T-helper 9 cell (primary cell): ENCODE measurements around the gene PRSS23.
"Not testable (repeated sequence)": the region's sequence is repeated elsewhere in the genome, so short reads cannot be mapped to it uniquely, and the experiment has no call there.

Experiments used
- DNase-seq: peaks from one replicate; pipeline ENCODE4 v3.0.0-alpha.2; 2020
- total RNA-seq, 2 donors: gene quantifications; one replicate each; lab custom pipeline; 2026; lab: John Stamatoyannopoulos, UW

PRSS23 gene
- total RNA-seq, result 0 to 0.14 reads per million in 2 donors

DNA sequence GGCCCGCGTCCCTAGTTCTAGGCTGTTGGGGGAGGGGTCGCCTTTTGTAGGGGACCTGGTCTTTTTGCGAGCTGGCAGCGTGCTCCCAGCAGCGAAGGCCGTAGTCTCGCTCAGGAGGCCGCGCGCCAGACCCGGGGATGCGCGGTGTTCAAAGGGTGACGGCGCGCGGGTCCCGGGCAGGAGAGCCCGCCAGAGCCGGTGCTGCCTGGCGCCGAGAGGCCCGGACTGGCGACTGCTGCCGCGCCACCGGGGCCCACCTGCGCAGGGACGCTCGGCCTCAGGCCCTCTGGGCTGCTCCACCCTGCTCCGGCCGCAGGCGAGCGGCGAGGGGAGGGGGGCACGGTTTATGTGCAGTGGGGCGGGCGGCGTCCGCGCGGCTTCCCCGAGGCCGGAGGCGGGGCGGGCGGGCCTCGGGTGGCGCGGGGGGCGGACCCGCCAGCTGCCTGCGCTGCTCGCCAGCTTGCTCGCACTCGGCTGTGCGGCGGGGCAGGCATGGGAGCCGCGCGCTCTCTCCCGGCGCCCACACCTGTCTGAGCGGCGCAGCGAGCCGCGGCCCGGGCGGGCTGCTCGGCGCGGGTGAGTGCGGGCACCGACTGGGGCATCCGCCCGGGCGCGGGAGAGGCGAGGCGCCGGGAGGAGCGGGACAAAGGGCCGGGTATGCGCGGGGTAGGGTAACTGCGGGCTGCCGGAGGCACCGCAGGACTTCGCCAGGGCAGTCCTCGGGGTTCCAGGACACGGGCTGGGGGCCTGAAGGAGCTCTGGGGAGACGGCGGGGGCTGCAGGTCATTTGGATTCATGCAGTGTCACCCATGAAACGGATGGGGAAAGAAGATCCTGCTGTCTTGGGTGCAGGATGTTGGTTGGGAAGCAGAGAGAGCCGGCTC lies at the start of gene PRSS23:
TSS of gene PRSS23 (plus strand) at position 467 of the 884 bp plus-strand sequence. CDS start 7,102 bp downstream, outside the sequence.
- DNase-seq, result no peak

DNA sequence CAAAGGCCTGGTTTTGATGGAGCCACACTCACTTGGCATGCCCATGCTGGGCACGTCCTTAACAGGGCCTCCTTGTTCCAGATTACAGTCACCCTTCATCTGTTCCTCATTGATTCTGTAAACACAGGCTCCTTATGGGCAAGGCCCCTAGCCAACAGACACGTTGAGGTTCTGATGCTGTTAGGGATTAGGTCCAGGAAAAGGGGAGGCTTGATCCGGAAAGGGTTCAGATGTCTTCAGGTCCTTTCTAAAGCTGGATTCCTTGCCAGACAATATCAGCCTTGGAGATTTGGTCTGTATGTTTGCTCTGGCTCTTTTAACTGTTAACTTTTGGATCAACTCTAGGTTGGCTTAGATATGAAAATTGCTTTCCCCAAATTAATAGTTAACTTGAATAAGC lies 46.9 kb upstream of the PRSS23 start:
- no peak for DNase-seq

- DNase-seq, result no peak
These were observed 45.2 kb upstream of the PRSS23 start for GRCh38 chr11:86755146-86755545.

- DNase-seq, result no peak
These were observed 42.2 kb upstream of the PRSS23 start for GRCh38 chr11:86758171-86758570.

GRCh38 chr11:86760577-86760976 lies 39.8 kb upstream of the PRSS23 start:
- DNase-seq, result no peak

DNA sequence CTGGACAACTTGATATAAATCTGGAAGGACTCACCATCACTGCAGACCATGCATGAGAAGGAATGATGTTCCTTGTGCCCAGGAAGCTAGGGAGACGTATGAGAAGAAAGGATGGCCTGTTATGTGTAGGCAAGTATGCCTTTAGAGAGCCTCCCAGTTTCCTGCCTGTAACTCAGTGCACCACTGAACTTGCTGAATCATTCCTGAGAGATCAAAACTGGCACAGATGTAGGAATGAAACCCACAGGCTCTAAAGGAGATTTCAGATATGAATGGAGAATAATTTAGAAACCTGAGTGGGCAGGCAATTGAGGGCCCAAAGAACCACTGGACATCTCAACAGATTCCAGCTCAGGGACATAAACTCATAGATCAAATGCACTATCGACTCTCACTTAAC lies 38.4 kb upstream of the PRSS23 start:
- DNase-seq, result no peak

GRCh38 chr11:86765203-86765602 lies 35.1 kb upstream of the PRSS23 start:
- no peak for DNase-seq

GRCh38 chr11:86765878-86766277 lies 34.5 kb upstream of the PRSS23 start:
- DNase-seq, result no peak

DNA sequence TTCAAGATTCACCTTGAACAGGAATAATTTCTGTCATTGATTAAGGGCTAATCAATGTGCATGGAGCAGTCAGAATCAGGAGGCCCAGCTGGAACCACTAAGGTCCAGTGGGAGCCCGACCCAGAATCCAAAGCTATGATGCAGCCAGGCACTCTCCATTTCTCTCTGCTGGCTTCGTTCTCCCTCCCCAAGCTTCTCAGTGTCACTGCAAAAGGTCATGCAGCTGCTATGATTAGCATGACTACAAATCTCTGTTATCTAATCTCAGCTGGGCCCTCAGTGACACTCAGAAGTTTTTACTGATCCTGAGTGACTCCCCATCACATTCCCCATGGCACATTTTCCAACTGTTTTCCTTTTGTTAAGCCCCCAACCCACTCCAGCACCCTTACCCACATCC lies 31.1 kb upstream of the PRSS23 start:
- no peak for DNase-seq

DNA sequence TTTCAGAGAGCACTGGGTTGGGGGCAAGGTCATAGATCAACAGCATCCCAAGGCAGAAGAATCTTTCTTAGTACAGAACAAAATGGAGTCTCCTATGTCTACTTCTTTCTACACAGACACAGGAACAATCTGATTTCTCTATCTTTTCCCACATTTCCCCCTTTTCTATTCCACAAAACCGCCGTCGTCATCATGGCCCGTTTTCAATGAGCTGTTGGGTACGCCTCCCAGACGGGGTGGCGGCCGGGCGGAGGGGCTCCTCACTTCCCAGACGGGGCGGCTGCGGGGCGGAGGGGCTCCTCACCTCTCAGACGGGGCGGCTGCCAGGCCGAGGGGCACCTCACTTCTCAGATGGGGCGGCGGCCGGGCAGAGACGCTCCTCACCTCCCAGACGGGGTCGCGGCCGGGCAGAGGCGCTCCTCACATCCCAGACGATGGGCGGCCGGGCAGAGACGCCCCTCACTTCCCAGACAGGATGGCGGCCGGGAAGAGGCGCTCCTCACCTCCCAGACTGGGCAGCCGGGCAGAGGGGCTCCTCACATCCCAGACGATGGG lies 29.8 kb upstream of the PRSS23 start:
- not testable (repeated sequence) for DNase-seq

- no peak for DNase-seq
These were observed 27.3 kb upstream of the PRSS23 start for GRCh38 chr11:86772999-86773398.

- DNase-seq, result no peak
These were observed 26.7 kb upstream of the PRSS23 start for GRCh38 chr11:86773513-86774252.

- DNase-seq, result no peak
These were observed 25.9 kb upstream of the PRSS23 start for GRCh38 chr11:86774417-86774816.

DNA sequence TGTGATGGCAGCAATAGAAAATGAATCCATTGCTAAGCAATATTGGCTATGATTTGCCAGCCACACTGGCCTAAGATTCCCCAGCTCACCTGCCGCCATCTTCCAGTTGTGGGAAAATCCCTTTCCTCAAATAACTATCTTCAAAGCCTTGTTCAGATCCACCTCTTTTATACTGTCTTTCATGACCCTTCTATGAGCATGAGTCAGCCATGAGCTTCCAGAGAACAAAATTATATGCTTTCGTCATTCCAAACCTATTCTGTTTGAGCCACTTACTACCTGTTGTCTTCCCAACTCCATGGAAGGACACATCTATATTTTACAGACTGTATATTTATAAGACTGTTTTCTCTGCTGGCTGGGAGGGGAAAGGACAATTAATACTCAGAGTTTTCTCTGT lies 25.0 kb upstream of the PRSS23 start:
- no peak for DNase-seq

- DNase-seq, result no peak
These were observed 18.8 kb upstream of the PRSS23 start for GRCh38 chr11:86781546-86781945.

- DNase-seq, result no peak
These were observed 17.6 kb upstream of the PRSS23 start for GRCh38 chr11:86782742-86783141.

DNA sequence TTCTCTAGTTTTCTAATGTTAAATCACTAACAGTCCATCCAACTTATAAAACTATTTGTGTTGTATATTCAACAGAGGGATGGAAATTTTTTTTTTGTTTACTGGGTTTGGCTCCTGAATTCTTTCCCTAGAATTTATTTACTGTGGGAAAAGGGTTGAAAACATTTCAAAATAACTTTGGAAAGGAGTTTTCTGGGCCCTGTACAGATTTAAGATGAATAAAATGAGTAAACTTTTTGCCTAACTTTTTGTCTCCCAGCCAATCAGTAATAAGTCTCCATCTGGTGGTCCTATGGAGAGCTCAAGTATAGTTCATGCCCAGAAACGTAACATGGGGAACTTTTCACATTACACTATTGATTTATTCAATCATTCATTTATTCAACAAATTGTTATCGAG lies 16.7 kb upstream of the PRSS23 start:
- DNase-seq, result no peak

DNA sequence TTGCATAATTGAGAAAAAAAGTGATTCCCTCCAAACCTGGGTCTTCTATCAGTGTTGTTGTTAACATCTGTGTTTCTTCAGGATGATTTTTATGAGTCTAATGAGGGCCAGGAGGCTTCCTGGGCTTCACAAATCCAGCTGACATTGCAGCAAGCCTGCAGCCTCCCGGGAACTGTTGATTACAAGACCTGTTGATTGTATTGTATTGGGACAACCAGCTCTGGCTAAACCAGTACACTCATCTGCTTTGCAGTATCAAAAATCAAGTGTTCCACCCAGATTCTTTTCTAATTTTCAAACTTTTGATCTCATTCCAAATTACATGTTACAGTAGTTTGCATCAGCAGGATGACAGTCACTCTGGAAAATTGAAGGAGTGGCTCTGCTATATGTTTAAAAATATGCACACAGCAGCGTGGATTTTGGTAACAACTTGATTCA lies 16.1 kb upstream of the PRSS23 start:
- DNase-seq, result no peak

- no peak for DNase-seq
These were observed 14.8 kb upstream of the PRSS23 start for GRCh38 chr11:86785576-86785975.

- DNase-seq, result no peak
These were observed 13.3 kb upstream of the PRSS23 start for GRCh38 chr11:86787018-86787536.

DNA sequence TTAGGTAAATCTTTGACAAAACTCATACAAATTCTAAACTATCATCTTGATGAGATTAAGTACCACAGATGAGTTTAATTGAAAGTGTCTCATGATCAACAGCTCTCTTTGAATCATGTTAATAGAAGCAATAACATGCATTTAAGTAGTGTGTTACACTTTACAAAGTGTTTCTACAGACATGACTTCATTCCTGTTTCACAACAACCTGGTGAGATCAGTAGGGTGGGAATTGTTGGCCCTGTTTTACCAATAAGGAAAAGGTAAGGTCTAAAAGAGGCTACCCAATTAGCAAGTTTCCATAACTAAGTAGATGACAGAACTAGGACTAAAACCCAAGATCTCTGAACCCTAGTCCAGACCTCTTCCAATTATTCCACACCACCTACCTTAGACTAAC lies 12.7 kb upstream of the PRSS23 start:
- DNase-seq, result no peak

GRCh38 chr11:86790195-86790725 lies 10.1 kb upstream of the PRSS23 start:
- no peak for DNase-seq
